HuH-7.5 (cell line): Measurements from ENCODE around the gene MYO5B.

Experiments used
- DNase-seq: peaks from one replicate; pipeline ENCODE4 v3.0.0; 2011; ENCODE audit warnings: low spot score

Gene MYO5B

GRCh38 chr18:50009773-50010335, 185.1 kb downstream of the MYO5B start:
- DNase-seq = peak; percentile 32

GRCh38 chr18:50008306-50008705, 186.6 kb downstream of the MYO5B start:
- no peak for DNase-seq

- DNase-seq = no peak
Measured at GRCh38 chr18:50006470-50007046, 188.4 kb downstream of the MYO5B start.

GRCh38 chr18:50004013-50004412, 190.9 kb downstream of the MYO5B start:
- DNase-seq = no peak

GRCh38 chr18:50002781-50003180, 192.2 kb downstream of the MYO5B start:
- DNase-seq = no peak

GRCh38 chr18:50000227-50000626, 194.7 kb downstream of the MYO5B start:
- no peak for DNase-seq

- no peak for DNase-seq
Measured at GRCh38 chr18:49999128-49999527, 195.8 kb downstream of the MYO5B start.

- DNase-seq = no peak
Measured at GRCh38 chr18:49997558-49997957, 197.4 kb downstream of the MYO5B start.

GRCh38 chr18:49994410-49994809, 200.5 kb downstream of the MYO5B start:
- no peak for DNase-seq

GRCh38 chr18:49993299-49993698, 201.6 kb downstream of the MYO5B start:
- DNase-seq = no peak

- no peak for DNase-seq
Measured at GRCh38 chr18:49988733-49989132, 206.2 kb downstream of the MYO5B start.

- no peak for DNase-seq
Measured at GRCh38 chr18:49988101-49988500, 206.8 kb downstream of the MYO5B start.

GRCh38 chr18:49985236-49985635, 209.7 kb downstream of the MYO5B start:
- DNase-seq = no peak

GRCh38 chr18:49980896-49981295, 214.1 kb downstream of the MYO5B start:
- no peak for DNase-seq

- no peak for DNase-seq
Measured at GRCh38 chr18:49976795-49977560, 218.0 kb downstream of the MYO5B start.

GRCh38 chr18:49976001-49976400, 218.9 kb downstream of the MYO5B start:
- DNase-seq = no peak

- no peak for DNase-seq
Measured at GRCh38 chr18:49974079-49974478, 220.9 kb downstream of the MYO5B start.

GRCh38 chr18:49973592-49973991, 221.4 kb downstream of the MYO5B start:
- no peak for DNase-seq

GRCh38 chr18:49972535-49972934, 222.4 kb downstream of the MYO5B start:
- no peak for DNase-seq

GRCh38 chr18:49971462-49971861, 223.5 kb downstream of the MYO5B start:
- DNase-seq = no peak

- DNase-seq = no peak
Measured at GRCh38 chr18:49970319-49970718, 224.6 kb downstream of the MYO5B start.

- DNase-seq = no peak
Measured at GRCh38 chr18:49968644-49969309, 226.2 kb downstream of the MYO5B start.
